ENCODE measurements around the gene EFCAB13.

EFCAB13 gene

GRCh38 chr17:47323382-47324223 lies at the start of gene EFCAB13:
Gene EFCAB13 (plus strand): TSS chr17:47323955. CDS start chr17:47328354, 4,399 bp downstream.
- peak; percentile 35 to 64 (median 50) for DNase-seq (ENCODE audit: low read depth in 3 of 3, low spot score in 1 of 3)

GRCh38 chr17:47274319-47275069 lies 49.3 kb upstream of the EFCAB13 start:
- no peak for DNase-seq (ENCODE audit: low read depth in 3 of 3, low spot score in 1 of 3)

- DNase-seq (ENCODE audit: low read depth in 3 of 3, low spot score in 1 of 3) = no peak
These were observed 48.3 kb upstream of the EFCAB13 start for GRCh38 chr17:47275245-47275984.

GRCh38 chr17:47276444-47276843 lies 47.3 kb upstream of the EFCAB13 start:
- DNase-seq (ENCODE audit: low read depth in 3 of 3, low spot score in 1 of 3) = no peak

- DNase-seq (ENCODE audit: low read depth in 3 of 3, low spot score in 1 of 3) = no peak
These were observed 46.9 kb upstream of the EFCAB13 start for GRCh38 chr17:47276868-47277267.

GRCh38 chr17:47277921-47278320 lies 45.8 kb upstream of the EFCAB13 start:
- DNase-seq (ENCODE audit: low read depth in 3 of 3, low spot score in 1 of 3) = no peak

GRCh38 chr17:47278561-47278960 lies 45.2 kb upstream of the EFCAB13 start:
- no peak for DNase-seq (ENCODE audit: low read depth in 3 of 3, low spot score in 1 of 3)

- DNase-seq (ENCODE audit: low read depth in 3 of 3, low spot score in 1 of 3) = no peak
These were observed 44.5 kb upstream of the EFCAB13 start for GRCh38 chr17:47279062-47279801.

- DNase-seq (ENCODE audit: low read depth in 3 of 3, low spot score in 1 of 3) = no peak
These were observed 43.5 kb upstream of the EFCAB13 start for GRCh38 chr17:47280072-47280811.

GRCh38 chr17:47281216-47281615 lies 42.5 kb upstream of the EFCAB13 start:
- DNase-seq (ENCODE audit: low read depth in 3 of 3, low spot score in 1 of 3) = no peak

- no peak for DNase-seq (ENCODE audit: low read depth in 3 of 3, low spot score in 1 of 3)
These were observed 38.8 kb upstream of the EFCAB13 start for GRCh38 chr17:47285003-47285402.

GRCh38 chr17:47286198-47286914 lies 37.4 kb upstream of the EFCAB13 start:
- no peak for DNase-seq (ENCODE audit: low read depth in 3 of 3, low spot score in 1 of 3)

GRCh38 chr17:47287068-47287467 lies 36.7 kb upstream of the EFCAB13 start:
- no peak for DNase-seq (ENCODE audit: low read depth in 3 of 3, low spot score in 1 of 3)

- no peak for DNase-seq (ENCODE audit: low read depth in 3 of 3, low spot score in 1 of 3)
These were observed 36.1 kb upstream of the EFCAB13 start for GRCh38 chr17:47287639-47288038.

- no peak for DNase-seq (ENCODE audit: low read depth in 3 of 3, low spot score in 1 of 3)
These were observed 35.1 kb upstream of the EFCAB13 start for GRCh38 chr17:47288531-47289116.

- no peak for DNase-seq (ENCODE audit: low read depth in 3 of 3, low spot score in 1 of 3)
These were observed 34.5 kb upstream of the EFCAB13 start for GRCh38 chr17:47289302-47289701.

- DNase-seq (ENCODE audit: low read depth in 3 of 3, low spot score in 1 of 3) = no peak
These were observed 32.9 kb upstream of the EFCAB13 start for GRCh38 chr17:47290870-47291241.

- no peak for DNase-seq (ENCODE audit: low read depth in 3 of 3, low spot score in 1 of 3)
These were observed 32.4 kb upstream of the EFCAB13 start for GRCh38 chr17:47291242-47291873.

GRCh38 chr17:47292206-47292605 lies 31.5 kb upstream of the EFCAB13 start:
- DNase-seq (ENCODE audit: low read depth in 3 of 3, low spot score in 1 of 3) = no peak

All from stimulated activated CD4-positive, alpha-beta T cell treated with anti-CD3 and anti-CD28 coated beads, TNF-alpha, amount 100 ng/mL, for 1 hour (primary cell).